ENCODE results near the gene CCDC106.

Gene CCDC106

DNA sequence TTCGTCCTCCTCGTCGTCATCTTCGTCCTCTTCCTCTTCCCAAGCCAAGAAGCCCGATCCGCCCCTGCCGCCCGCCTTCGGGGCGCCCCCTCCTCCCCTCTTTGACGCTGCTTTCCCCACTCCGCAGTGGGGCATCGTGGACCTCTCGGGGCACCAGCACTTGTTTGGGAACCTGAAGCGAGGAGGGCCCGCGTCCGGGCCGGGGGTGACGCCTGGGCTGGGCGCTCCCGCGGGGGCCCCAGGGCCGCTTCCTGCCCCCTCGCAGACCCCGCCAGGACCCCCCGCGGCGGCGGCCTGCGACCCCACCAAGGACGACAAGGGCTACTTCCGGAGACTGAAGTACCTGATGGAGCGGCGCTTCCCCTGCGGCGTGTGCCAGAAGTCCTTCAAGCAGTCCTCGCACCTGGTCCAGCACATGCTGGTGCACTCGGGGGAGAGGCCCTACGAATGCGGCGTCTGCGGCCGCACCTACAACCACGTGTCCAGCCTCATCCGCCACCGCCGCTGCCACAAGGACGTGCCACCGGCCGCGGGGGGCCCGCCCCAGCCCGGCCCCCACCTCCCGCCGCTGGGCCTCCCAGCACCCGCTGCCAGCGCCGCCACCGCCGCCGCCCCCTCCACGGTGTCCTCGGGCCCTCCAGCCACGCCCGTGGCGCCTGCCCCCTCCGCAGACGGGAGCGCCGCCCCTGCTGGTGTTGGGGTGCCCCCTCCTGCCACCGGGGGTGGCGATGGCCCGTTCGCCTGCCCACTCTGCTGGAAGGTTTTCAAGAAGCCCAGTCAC lies 33.9 kb upstream of the CCDC106 start:
- DNase-seq (ENCODE audit: low read depth), result no peak

DNA sequence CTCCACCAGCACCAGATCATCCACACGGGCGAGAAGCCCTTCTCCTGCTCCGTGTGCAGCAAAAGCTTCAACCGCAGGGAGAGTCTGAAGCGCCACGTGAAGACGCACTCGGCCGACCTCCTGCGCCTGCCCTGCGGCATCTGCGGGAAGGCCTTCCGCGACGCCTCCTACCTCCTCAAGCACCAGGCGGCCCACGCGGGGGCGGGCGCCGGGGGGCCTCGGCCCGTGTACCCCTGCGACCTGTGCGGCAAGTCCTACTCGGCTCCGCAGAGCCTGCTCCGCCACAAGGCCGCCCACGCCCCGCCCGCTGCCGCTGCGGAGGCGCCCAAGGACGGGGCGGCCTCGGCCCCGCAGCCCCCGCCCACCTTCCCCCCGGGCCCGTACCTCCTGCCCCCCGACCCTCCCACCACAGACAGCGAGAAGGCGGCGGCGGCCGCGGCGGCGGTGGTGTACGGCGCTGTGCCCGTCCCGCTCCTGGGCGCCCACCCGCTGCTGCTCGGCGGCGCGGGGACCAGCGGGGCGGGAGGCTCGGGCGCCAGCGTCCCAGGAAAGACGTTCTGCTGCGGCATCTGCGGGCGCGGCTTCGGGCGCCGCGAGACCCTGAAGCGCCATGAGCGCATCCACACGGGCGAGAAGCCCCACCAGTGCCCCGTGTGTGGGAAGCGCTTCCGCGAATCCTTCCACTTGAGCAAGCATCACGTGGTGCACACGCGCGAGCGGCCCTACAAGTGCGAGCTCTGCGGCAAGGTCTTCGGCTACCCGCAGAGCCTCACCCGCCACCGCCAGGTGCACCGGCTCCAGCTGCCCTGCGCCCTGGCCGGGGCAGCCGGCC lies 33.1 kb upstream of the CCDC106 start:
- no peak for DNase-seq (ENCODE audit: low read depth)

DNA sequence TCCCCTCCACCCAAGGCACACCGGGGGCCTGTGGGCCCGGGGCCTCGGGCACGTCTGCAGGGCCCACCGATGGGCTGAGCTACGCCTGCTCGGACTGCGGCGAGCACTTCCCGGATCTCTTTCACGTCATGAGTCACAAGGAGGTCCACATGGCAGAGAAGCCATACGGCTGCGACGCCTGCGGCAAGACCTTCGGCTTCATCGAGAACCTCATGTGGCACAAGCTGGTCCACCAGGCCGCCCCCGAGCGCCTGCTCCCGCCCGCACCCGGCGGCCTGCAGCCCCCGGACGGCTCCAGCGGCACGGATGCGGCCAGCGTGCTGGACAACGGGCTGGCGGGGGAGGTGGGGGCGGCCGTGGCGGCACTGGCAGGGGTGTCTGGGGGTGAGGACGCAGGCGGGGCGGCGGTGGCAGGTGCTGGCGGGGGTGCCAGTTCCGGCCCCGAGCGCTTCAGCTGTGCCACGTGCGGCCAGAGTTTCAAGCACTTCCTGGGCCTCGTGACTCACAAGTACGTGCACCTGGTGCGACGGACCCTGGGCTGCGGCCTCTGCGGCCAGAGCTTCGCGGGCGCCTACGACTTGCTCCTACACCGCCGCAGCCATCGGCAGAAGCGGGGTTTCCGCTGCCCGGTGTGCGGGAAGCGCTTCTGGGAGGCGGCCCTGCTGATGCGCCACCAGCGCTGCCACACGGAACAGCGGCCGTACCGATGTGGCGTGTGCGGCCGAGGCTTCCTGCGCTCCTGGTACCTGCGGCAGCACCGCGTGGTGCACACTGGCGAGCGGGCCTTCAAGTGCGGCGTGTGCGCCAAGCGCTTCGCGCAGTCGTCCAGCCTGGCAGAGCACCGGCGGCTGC lies 32.2 kb upstream of the CCDC106 start:
- no peak for DNase-seq (ENCODE audit: low read depth)

DNA sequence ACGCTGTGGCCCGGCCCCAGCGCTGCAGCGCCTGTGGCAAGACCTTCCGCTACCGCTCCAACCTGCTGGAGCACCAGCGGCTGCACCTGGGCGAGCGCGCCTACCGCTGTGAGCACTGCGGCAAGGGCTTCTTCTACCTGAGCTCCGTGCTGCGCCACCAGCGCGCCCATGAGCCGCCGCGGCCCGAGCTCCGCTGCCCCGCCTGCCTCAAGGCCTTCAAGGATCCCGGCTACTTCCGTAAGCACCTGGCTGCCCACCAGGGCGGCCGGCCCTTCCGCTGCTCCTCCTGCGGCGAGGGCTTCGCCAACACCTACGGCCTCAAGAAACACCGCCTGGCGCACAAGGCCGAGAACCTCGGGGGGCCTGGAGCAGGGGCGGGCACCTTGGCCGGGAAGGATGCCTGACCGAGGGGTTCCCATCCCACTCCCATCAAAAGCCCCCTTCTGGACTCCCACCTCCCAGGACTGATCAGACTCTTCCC lies 31.6 kb upstream of the CCDC106 start:
- no peak for DNase-seq (ENCODE audit: low read depth)

DNA sequence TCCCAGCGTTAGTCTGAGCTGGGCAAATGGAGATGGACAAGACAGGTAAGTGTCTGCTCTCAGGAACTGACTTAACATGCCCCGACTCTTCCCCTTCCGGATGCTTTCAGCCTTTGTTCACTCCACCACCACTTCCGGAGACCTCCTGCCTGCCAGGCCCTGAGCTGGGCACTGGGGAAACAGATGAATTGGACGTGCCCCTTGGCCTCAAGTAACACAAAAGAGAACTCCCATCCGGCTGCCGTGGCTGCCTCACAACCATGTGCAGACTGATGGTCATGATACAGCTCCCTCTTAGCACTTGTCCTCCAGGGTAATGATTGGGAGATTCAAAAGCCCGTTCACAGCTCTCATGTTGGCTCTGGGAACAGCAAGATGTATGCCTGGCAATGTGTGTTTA lies 30.6 kb upstream of the CCDC106 start:
- no peak for DNase-seq (ENCODE audit: low read depth)

DNA sequence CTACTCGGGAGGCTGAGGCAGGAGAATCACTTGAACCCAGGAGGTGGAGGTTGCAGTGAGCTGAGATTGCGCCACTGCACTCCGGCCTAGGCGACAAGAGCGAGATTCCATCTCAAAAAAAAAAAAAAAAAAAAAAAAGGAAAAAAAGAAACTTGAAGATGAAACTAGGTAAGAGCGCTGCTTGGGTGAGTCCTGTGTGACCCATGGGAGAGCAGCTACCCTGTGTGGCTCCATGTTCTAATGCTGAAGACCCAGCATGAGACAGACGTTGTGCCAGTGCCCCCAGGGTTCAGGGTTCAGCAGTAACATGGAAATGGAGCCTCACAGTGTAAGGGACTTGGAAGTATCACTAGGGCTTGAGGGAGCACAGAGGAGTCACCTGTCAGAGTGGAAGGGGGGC lies 29.6 kb upstream of the CCDC106 start:
- no peak for DNase-seq (ENCODE audit: low read depth)

DNA sequence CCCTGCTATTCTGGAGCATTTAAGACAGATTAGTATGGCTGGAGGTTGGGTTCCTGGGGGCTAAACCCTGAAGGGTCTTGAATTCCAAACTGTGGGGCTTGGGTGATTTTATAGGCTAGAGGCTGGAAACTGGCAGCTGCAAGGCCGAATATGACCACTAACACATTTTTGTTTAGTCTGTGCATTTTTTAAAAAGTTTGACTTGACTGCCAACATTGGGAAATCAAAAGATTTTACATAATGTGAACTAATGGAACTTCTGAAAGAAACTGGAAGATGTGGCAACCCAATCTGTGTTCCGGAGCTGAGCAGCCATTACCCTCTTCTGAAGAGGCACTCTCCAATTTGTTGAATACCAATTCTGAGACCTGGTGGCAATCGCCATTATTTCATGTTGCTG lies 28.7 kb upstream of the CCDC106 start:
- DNase-seq (ENCODE audit: low read depth), result peak; percentile 73

GRCh38 chr19:55620410-55621204 lies 27.4 kb upstream of the CCDC106 start:
- peak; percentile 92 for DNase-seq (ENCODE audit: low read depth)

GRCh38 chr19:55621205-55621672 lies 26.8 kb upstream of the CCDC106 start:
- no peak for DNase-seq (ENCODE audit: low read depth)

- no peak for DNase-seq (ENCODE audit: low read depth)
Observed at GRCh38 chr19:55621673-55622231, 26.3 kb upstream of the CCDC106 start.

DNA sequence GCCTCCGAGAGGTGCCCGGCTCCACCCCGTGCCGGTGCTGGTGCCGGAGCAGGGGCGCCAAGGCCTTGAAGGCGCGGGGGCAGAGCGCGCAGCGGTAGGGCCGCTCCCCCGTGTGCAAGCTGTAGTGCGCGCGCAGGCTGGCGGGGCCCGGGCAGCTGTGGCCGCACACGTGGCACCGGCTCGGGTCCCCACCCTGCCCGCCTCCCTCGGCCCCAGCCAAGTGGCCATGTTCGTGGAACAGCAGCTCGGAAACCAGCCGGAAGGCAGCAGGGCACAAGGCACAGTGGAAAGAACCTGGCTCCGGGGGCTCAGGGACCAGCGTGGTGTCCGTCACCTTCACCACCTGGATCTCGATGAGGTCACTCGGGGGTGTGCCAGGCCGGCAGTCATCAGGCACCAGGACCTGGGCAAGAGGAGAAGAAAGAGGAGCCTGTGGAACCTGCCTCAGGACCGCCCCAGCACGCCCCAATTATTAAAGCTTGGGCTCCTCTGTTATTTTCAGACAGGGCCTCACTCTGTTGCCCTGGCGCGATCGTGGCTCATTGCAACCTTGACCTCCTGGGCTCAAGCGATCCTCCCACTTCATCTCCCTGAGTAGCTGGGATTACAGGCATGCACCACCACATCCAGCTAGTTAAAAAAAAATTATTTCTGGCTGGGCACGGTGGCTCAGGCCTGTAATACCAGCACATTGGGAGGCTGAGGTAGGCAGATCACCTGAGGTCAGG lies 25.6 kb upstream of the CCDC106 start:
- DNase-seq (ENCODE audit: low read depth), result no peak

GRCh38 chr19:55623130-55623529 lies 24.9 kb upstream of the CCDC106 start:
- no peak for DNase-seq (ENCODE audit: low read depth)

GRCh38 chr19:55623561-55623960 lies 24.5 kb upstream of the CCDC106 start:
- no peak for DNase-seq (ENCODE audit: low read depth)

GRCh38 chr19:55624109-55625003 lies 23.7 kb upstream of the CCDC106 start, which contains the start of gene ZNF784:
TSS of gene ZNF784 (minus strand) at chr19:55624566. CDS start at chr19:55624561, 5 bp downstream.
- DNase-seq (ENCODE audit: low read depth), result peak; percentile 77

- no peak for DNase-seq (ENCODE audit: low read depth)
Observed at GRCh38 chr19:55625004-55625326, 23.0 kb upstream of the CCDC106 start.

- DNase-seq (ENCODE audit: low read depth), result no peak
Observed at GRCh38 chr19:55626350-55626749, 21.7 kb upstream of the CCDC106 start.

DNA sequence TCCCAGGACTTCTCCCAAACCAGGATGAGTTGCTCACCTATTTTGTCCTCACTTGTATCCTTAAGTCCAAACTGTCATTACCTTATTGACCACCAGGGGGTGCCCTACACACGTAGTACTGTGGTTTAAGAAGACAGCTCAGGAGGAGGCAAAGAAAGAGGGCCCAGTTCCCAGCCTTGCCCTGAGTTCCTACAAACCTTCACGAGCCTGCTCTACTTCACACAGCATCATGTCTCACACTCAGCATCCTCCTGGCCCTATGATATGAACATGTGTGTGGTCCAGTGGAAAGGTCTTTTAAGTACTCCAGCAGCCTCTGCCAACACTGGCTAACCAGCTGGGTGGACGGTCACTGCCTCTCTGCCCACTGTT lies 15.6 kb upstream of the CCDC106 start:
- DNase-seq (ENCODE audit: low read depth), result peak; percentile 94

- DNase-seq (ENCODE audit: low read depth), result peak; percentile 64
Observed at GRCh38 chr19:55633861-55634260, 14.2 kb upstream of the CCDC106 start.

DNA sequence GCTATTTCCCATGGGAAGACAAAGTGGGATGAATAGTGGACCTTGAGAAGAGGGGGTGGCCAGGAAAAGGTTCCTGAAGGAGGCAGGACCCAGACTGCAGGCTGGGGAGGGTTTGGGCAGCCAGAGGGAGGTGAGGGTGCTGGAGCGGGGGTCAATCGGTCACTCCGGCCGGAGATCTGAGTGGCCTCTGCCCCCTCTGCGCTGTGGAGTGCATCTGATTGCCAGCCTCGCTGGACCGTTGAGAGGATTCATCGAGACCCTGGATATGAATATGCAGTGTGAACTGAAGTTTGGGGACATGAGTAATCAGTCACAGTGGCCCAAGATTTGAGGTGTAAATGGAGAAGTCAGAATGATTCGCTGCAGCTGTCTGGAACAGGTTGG lies 12.7 kb upstream of the CCDC106 start:
- DNase-seq (ENCODE audit: low read depth), result no peak
